HepG2 (cell line): ENCODE data around the gene PCSK6. TPM values are rescaled to one million over a fixed set of nuclear protein-coding genes. Genes with fewer than 3 reads are reported as not detected.

Experiments used
- ARID3A ChIP-seq: IDR thresholded peaks from 2 replicates; pipeline ENCODE4 v1.6.1; 2012; ENCODE audit warnings: low read depth, low read length, improper control_type of control experiment
- ATRX ChIP-seq: sonication (generic); formaldehyde crosslinking; IDR thresholded peaks from 2 replicates; pipeline ENCODE4 v1.4.0; 2020; ENCODE audit warnings: missing genetic modification reagents, borderline replicate concordance
- BCL6 ChIP-seq: IDR thresholded peaks from 2 replicates; pipeline ENCODE4 v1.6.1; 2016; ENCODE audit warnings: missing genetic modification reagents, missing compliant biosample characterization
- FOXO1 ChIP-seq: sonication (generic); formaldehyde crosslinking; IDR thresholded peaks from 2 replicates; pipeline ENCODE4 v1.4.0; 2020; ENCODE audit warnings: missing genetic modification reagents
- HOXA3 ChIP-seq: sonication (generic); formaldehyde crosslinking; IDR thresholded peaks from 2 replicates; pipeline ENCODE4 v1.5.0; 2020; ENCODE audit warnings: missing genetic modification reagents
- IKZF1 ChIP-seq: fragments of 450-650 bp; IDR thresholded peaks from 2 replicates; pipeline ENCODE4 v1.7.1; 2016
- KMT2B ChIP-seq: IDR thresholded peaks from 2 replicates; pipeline ENCODE4 v1.6.1; 2016; ENCODE audit warnings: missing genetic modification reagents, missing compliant biosample characterization
- MAFF ChIP-seq: IDR thresholded peaks from 2 replicates; pipeline ENCODE4 v1.6.1; 2011; ENCODE audit warnings: low read depth, low read length, improper control_type of control experiment
- MAX ChIP-seq: IDR thresholded peaks from 2 replicates; pipeline ENCODE4 v1.6.1; 2012; ENCODE audit warnings: inconsistent platforms
- MYC ChIP-seq: sonication (generic); formaldehyde crosslinking; IDR thresholded peaks from 2 replicates; pipeline ENCODE4 v1.9.0; 2021; ENCODE audit warnings: missing genetic modification reagents, borderline replicate concordance
- MYNN ChIP-seq: sonication (generic); formaldehyde crosslinking; IDR thresholded peaks from 2 replicates; pipeline ENCODE4 v1.4.0; 2020; ENCODE audit warnings: mild to moderate bottlenecking, low read depth, missing genetic modification reagents
- PAWR ChIP-seq: sonication (generic); formaldehyde crosslinking; IDR thresholded peaks from 2 replicates; pipeline ENCODE4 v1.4.0; 2020; ENCODE audit warnings: missing genetic modification reagents, mild to moderate bottlenecking, borderline replicate concordance
- PAX8 ChIP-seq: sonication (generic); formaldehyde crosslinking; IDR thresholded peaks from 2 replicates; pipeline ENCODE4 v1.8.0; 2022; ENCODE audit warnings: mild to moderate bottlenecking, missing genetic modification reagents, borderline replicate concordance
- RBFOX2 ChIP-seq: fragments of 200-400 bp; formaldehyde crosslinking; IDR thresholded peaks from 2 replicates; pipeline ENCODE4 v1.6.1; 2017; ENCODE audit warnings: low read depth, mild to moderate bottlenecking, low read length
- STAG1 ChIP-seq: sonication (generic); formaldehyde crosslinking; IDR thresholded peaks from 2 replicates; pipeline ENCODE4 v1.4.0; 2020; ENCODE audit warnings: missing genetic modification reagents
- YEATS4 ChIP-seq: sonication (generic); formaldehyde crosslinking; IDR thresholded peaks from 2 replicates; pipeline ENCODE4 v1.4.0; 2020; ENCODE audit warnings: missing genetic modification reagents, borderline replicate concordance
- ZNF10 ChIP-seq: sonication (generic); formaldehyde crosslinking; IDR thresholded peaks from 2 replicates; pipeline ENCODE4 v1.4.0; 2020; ENCODE audit warnings: mild to moderate bottlenecking, low read depth, missing genetic modification reagents, borderline replicate concordance
- ZNF274 ChIP-seq: sonication (generic); formaldehyde crosslinking; IDR thresholded peaks from 2 replicates; pipeline ENCODE4 v1.5.1; 2020; ENCODE audit warnings: mild to moderate bottlenecking, missing genetic modification reagents
- ZNF451 ChIP-seq: sonication (generic); formaldehyde crosslinking; IDR thresholded peaks from 2 replicates; pipeline ENCODE4 v1.5.0; 2020; ENCODE audit warnings: mild to moderate bottlenecking, missing genetic modification reagents
- ZNF562 ChIP-seq: sonication (generic); formaldehyde crosslinking; IDR thresholded peaks from 2 replicates; pipeline ENCODE4 v1.8.0; 2022; ENCODE audit warnings: missing genetic modification reagents, borderline replicate concordance
- ZNF713 ChIP-seq: sonication (generic); formaldehyde crosslinking; IDR thresholded peaks from 2 replicates; pipeline ENCODE4 v1.4.0; 2020; ENCODE audit warnings: mild to moderate bottlenecking, missing genetic modification reagents
- ZNF772 ChIP-seq: sonication (generic); formaldehyde crosslinking; IDR thresholded peaks from 2 replicates; pipeline ENCODE4 v1.5.0; 2020; ENCODE audit warnings: mild to moderate bottlenecking, missing genetic modification reagents
- ZSCAN29 ChIP-seq: sonication (generic); formaldehyde crosslinking; conservative IDR thresholded peaks from 2 replicates; pipeline ENCODE4 v1.4.0; 2020; ENCODE audit warnings: mild to moderate bottlenecking, missing genetic modification reagents
- polyA plus RNA-seq, 8 experiments: library from polyadenylated mRNA; depleted of rRNA in 3 of 8; stranded (reverse) in 7 of 8; unstranded in 1 of 8; fragments of >200 nt; fragmentation: Illumina TruSeq in 4 of 8; extraction: Trizol in 4 of 8; gene quantifications; 2 replicates each; pipeline versions ENCODE4 v1.2.1 to v1.2.3, GENCODE V29; 2011 to 2016; ENCODE audit warnings: low read depth in 4 of 8, missing spikeins in 1 of 8, mixed read lengths in 1 of 8; ENCODE audit not compliant: insufficient read depth in 1 of 8
- total RNA-seq, 5 experiments: library from RNA; depleted of rRNA; stranded (reverse); fragments of >200 nt; fragmentation: Illumina TruSeq; extraction: Trizol; gene quantifications; 2 replicates each; pipeline ENCODE4 v1.2.3, GENCODE V29; 2016; ENCODE audit warnings: low read depth in 1 of 5
- TF ChIP-seq, protein P1 (sequence below): sonication (generic); formaldehyde crosslinking; IDR thresholded peaks from 2 replicates; pipeline ENCODE4 v1.4.0; 2020; ENCODE audit warnings: missing genetic modification reagents
- TF ChIP-seq, protein P2 (sequence below): IDR thresholded peaks from 2 replicates; pipeline ENCODE4 v1.6.1; 2016; ENCODE audit warnings: missing compliant biosample characterization, missing genetic modification reagents, borderline replicate concordance
- TF ChIP-seq, protein P3 (sequence below): sonication (generic); formaldehyde crosslinking; IDR thresholded peaks from 2 replicates; pipeline ENCODE4 v1.8.0; 2022; ENCODE audit warnings: mild to moderate bottlenecking, missing genetic modification reagents, moderate library complexity
- TF ChIP-seq, protein P4 (sequence below): conservative IDR thresholded peaks from 2 replicates; pipeline ENCODE4 v1.6.1; 2018; ENCODE audit warnings: missing genetic modification reagents

Gene PCSK6
- total and polyA plus RNA-seq, 2 of the 13 experiments (the other 11 are each of a cell fraction or from before 2014, with no cell fraction given) = 56.5 to 155 TPM

- TF ChIP-seq ZNF713 (CRISPR knock-in tag) = no peak
- 0 out of 2 replicates have a peak, but pooled peaks have one; percentile 17 for TF ChIP-seq HOXA3 (CRISPR knock-in tag)
- TF ChIP-seq, protein P1, sequence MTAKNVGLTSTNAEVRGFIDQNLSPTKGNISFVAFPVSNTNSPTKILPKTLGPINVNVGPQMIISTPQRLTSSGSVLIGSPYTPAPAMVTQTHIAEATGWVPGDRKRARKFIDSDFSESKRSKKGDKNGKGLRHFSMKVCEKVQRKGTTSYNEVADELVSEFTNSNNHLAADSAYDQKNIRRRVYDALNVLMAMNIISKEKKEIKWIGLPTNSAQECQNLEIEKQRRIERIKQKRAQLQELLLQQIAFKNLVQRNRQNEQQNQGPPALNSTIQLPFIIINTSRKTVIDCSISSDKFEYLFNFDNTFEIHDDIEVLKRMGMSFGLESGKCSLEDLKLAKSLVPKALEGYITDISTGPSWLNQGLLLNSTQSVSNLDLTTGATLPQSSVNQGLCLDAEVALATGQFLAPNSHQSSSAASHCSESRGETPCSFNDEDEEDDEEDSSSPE (CRISPR knock-in tag) = 0 out of 2 replicates have a peak, but pooled peaks have one; percentile 9
- TF ChIP-seq, protein P2, sequence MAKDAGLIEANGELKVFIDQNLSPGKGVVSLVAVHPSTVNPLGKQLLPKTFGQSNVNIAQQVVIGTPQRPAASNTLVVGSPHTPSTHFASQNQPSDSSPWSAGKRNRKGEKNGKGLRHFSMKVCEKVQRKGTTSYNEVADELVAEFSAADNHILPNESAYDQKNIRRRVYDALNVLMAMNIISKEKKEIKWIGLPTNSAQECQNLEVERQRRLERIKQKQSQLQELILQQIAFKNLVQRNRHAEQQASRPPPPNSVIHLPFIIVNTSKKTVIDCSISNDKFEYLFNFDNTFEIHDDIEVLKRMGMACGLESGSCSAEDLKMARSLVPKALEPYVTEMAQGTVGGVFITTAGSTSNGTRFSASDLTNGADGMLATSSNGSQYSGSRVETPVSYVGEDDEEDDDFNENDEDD (CRISPR knock-in tag) = peak; percentile 50; the same call in 1 of the 2 replicates
- TF ChIP-seq ZNF451 (CRISPR knock-in tag) = 0 out of 2 replicates have a peak, but pooled peaks have one; percentile 39
- TF ChIP-seq ZNF274 = no peak
- TF ChIP-seq KMT2B = no peak
- TF ChIP-seq BCL6 (CRISPR knock-in tag) = no peak
- peak; percentile 85 for TF ChIP-seq MYC
- TF ChIP-seq MAX = peak; percentile 93
- TF ChIP-seq ARID3A = no peak
- TF ChIP-seq PAX8 = peak; percentile 13; the same call in 1 of the 2 replicates
- no peak for TF ChIP-seq ZNF562 (CRISPR knock-in tag)
- TF ChIP-seq MYNN (CRISPR knock-in tag) = no peak
- no peak for TF ChIP-seq MAFF
- peak; percentile 84 for TF ChIP-seq ZSCAN29 (CRISPR knock-in tag)
- TF ChIP-seq YEATS4 (CRISPR knock-in tag) = peak; percentile 82; the same call in 1 of the 2 replicates
- TF ChIP-seq IKZF1 = no peak
- TF ChIP-seq STAG1 = peak; percentile 42
- no peak for TF ChIP-seq PAWR (CRISPR knock-in tag)
- TF ChIP-seq, protein P3, sequence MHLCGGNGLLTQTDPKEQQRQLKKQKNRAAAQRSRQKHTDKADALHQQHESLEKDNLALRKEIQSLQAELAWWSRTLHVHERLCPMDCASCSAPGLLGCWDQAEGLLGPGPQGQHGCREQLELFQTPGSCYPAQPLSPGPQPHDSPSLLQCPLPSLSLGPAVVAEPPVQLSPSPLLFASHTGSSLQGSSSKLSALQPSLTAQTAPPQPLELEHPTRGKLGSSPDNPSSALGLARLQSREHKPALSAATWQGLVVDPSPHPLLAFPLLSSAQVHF (CRISPR knock-in tag) = no peak
- no peak for TF ChIP-seq ZNF10 (CRISPR knock-in tag)
- no peak for TF ChIP-seq ATRX (CRISPR knock-in tag)
- peak; percentile 13; the same call in 1 of the 2 replicates for TF ChIP-seq RBFOX2
- TF ChIP-seq, protein P4, sequence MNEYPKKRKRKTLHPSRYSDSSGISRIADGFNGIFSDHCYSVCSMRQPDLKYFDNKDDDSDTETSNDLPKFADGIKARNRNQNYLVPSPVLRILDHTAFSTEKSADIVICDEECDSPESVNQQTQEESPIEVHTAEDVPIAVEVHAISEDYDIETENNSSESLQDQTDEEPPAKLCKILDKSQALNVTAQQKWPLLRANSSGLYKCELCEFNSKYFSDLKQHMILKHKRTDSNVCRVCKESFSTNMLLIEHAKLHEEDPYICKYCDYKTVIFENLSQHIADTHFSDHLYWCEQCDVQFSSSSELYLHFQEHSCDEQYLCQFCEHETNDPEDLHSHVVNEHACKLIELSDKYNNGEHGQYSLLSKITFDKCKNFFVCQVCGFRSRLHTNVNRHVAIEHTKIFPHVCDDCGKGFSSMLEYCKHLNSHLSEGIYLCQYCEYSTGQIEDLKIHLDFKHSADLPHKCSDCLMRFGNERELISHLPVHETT = 0 out of 2 replicates have a peak, but pooled peaks have one; percentile 33
- TF ChIP-seq FOXO1 (CRISPR knock-in tag) = no peak
- peak; percentile 41; the same call in 1 of the 2 replicates for TF ChIP-seq ZNF772 (CRISPR knock-in tag)
These were observed 289 bp downstream of the PCSK6 start (continued) for GRCh38 chr15:101489237-101489598.
